Loucy (cell line): ENCODE results near the gene TBL1X.

Experiments used
- H2AFZ ChIP-seq: fragments of 200-600 bp; sonication (generic); 2 replicates; pipeline ENCODE4 v1.6.0; 2016; ENCODE audit warnings: antibody characterized with exemption, mild to moderate bottlenecking, low read length, moderate library complexity
- H3F3A ChIP-seq: fragments of 200-600 bp; 2 replicates; pipeline ENCODE4 v1.6.0; 2016; ENCODE audit warnings: antibody characterized with exemption, low read depth, mild to moderate bottlenecking
- H3K27me3 ChIP-seq: fragments of 200-600 bp; sonication (generic); 2 replicates; pipeline ENCODE4 v1.6.1; 2014; ENCODE audit warnings: low read length, mild to moderate bottlenecking; ENCODE audit not compliant: insufficient read depth, poor library complexity, severe bottlenecking
- H3K36me3 ChIP-seq: fragments of 200-600 bp; sonication (generic); 2 replicates; pipeline ENCODE4 v1.6.1; 2016; ENCODE audit warnings: low read length; ENCODE audit not compliant: insufficient read depth
- H3K4me1 ChIP-seq: fragments of 200-600 bp; sonication (generic); 2 replicates; pipeline ENCODE4 v1.5.1; 2014; ENCODE audit warnings: low read length, mild to moderate bottlenecking; ENCODE audit not compliant: insufficient read depth, poor library complexity, severe bottlenecking
- H3K4me2 ChIP-seq: fragments of 200-600 bp; sonication (generic); 2 replicates; pipeline ENCODE4 v1.6.0; 2014; ENCODE audit warnings: antibody characterized with exemption, low read length, low read depth, mild to moderate bottlenecking; ENCODE audit not compliant: poor library complexity, severe bottlenecking
- H3K4me3 ChIP-seq: fragments of 200-600 bp; sonication (generic); 2 replicates; pipeline ENCODE4 v1.5.1; 2014; ENCODE audit warnings: low read length, mild to moderate bottlenecking, mixed read lengths; ENCODE audit not compliant: poor library complexity, severe bottlenecking
- H3K79me2 ChIP-seq: fragments of 200-600 bp; sonication (generic); 2 replicates; pipeline ENCODE4 v1.6.1; 2014; ENCODE audit warnings: low read length; ENCODE audit not compliant: insufficient read depth
- H3K9ac ChIP-seq: fragments of 200-600 bp; sonication (generic); 2 replicates; pipeline ENCODE4 v1.6.0; 2014; ENCODE audit warnings: mild to moderate bottlenecking, low read depth, low read length, moderate library complexity; ENCODE audit not compliant: poor library complexity, severe bottlenecking
- H3K9me2 ChIP-seq: fragments of 200-600 bp; sonication (generic); replicated peaks from 2 replicates; pipeline ENCODE4 v1.6.1; 2016; ENCODE audit warnings: low read depth, low read length, mixed read lengths
- H3K9me3 ChIP-seq: fragments of 200-600 bp; sonication (generic); 2 replicates; pipeline ENCODE4 v1.6.1; 2014; ENCODE audit warnings: mild to moderate bottlenecking, antibody characterized with exemption, low read length, low read depth; ENCODE audit not compliant: insufficient read depth
- H4K20me1 ChIP-seq: fragments of 200-600 bp; sonication (generic); 2 replicates; pipeline ENCODE4 v1.6.0; 2014; ENCODE audit warnings: antibody characterized with exemption, low read length, mild to moderate bottlenecking; ENCODE audit not compliant: insufficient read depth, poor library complexity, severe bottlenecking
- CTCF ChIP-seq: fragments of 200-600 bp; sonication (generic); conservative IDR thresholded peaks from 2 replicates; pipeline ENCODE4 v1.5.1; 2014; ENCODE audit warnings: mild to moderate bottlenecking, antibody characterized with exemption, low read length
- EZH2phosphoT487 ChIP-seq: fragments of 200-600 bp; IDR thresholded peaks from 2 replicates; pipeline ENCODE4 v1.6.1; 2018; ENCODE audit warnings: antibody characterized with exemption, mild to moderate bottlenecking, moderate library complexity, borderline replicate concordance

Gene TBL1X

GRCh38 chrX:9708923-9709553, 244.2 kb downstream of the TBL1X start:
- Histone ChIP-seq H3K9me3 (no peaks in the 10 kb centered on the region), H3K9me2 (no peaks in the 10 kb centered on the region), H3K4me1 (no peaks in the 10 kb centered on the region), H3K9ac (no peak overlapping the region), H3F3A (no peaks in the 10 kb centered on the region), H4K20me1 (no peaks in the 10 kb centered on the region), H2AFZ (no peak overlapping the region), H3K79me2 (no peaks in the 10 kb centered on the region), H3K4me2 (no peak overlapping the region), H3K27me3 (no peaks in the 10 kb centered on the region), H3K4me3 (no peak overlapping the region), H3K36me3 (no peaks in the 10 kb centered on the region; the same call in 1 of the 2 replicates)
- TF ChIP-seq EZH2phosphoT487: no peak
- peak; percentile 64 for TF ChIP-seq CTCF

GRCh38 chrX:9710332-9710731, 245.5 kb downstream of the TBL1X start:
- Histone ChIP-seq H3K4me3 (no peak overlapping the region), H3K4me1 (no peaks in the 10 kb centered on the region), H4K20me1 (no peaks in the 10 kb centered on the region), H3K79me2 (no peaks in the 10 kb centered on the region), H3K36me3 (no peaks in the 10 kb centered on the region; the same call in 1 of the 2 replicates), H3F3A (no peaks in the 10 kb centered on the region), H3K27me3 (no peaks in the 10 kb centered on the region), H3K9ac (no peak overlapping the region), H3K9me2 (no peaks in the 10 kb centered on the region), H3K4me2 (no peak overlapping the region), H2AFZ (no peak overlapping the region), H3K9me3 (no peaks in the 10 kb centered on the region)
- TF ChIP-seq CTCF: no peak
- TF ChIP-seq EZH2phosphoT487: no peak

DNA sequence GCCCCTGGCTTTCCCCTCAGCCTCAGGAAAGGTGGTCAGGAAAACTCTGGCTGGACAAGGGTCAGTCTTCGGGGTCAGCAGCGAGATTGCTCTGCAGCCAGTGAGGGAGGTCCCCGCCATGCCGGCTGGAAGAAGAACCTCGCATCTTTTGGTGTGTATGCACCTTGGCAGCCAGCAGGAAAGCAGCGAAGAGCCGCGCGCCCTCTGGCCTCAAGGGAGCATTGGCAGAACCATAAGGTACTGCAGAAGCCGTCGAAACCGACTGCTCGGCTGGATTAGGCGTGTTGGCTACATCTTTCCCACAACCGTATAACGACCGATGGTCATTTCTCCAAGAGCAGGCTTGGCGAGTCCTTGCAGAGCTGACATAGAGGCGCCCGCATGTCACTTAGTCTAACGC, 252.5 kb downstream of the TBL1X start:
- Histone ChIP-seq H3K79me2 (no peaks in the 10 kb centered on the region), H3K9me2 (no peaks in the 10 kb centered on the region), H3K4me3 (no peak overlapping the region), H3K27me3 (no peaks in the 10 kb centered on the region), H3K9me3 (no peaks in the 10 kb centered on the region), H2AFZ (no peak overlapping the region), H3K4me2 (no peak overlapping the region), H3K9ac (no peak overlapping the region), H4K20me1 (no peaks in the 10 kb centered on the region), H3F3A (no peaks in the 10 kb centered on the region), H3K4me1 (no peaks in the 10 kb centered on the region), H3K36me3 (no peaks in the 10 kb centered on the region)
- no peak for TF ChIP-seq EZH2phosphoT487
- TF ChIP-seq CTCF: no peak
